A549 (cell line): ENCODE results near the gene C9orf57.

Source experiments
- CHD2 ChIP-seq: fragments of 150-350 bp; IDR thresholded peaks from 2 replicates; pipeline ENCODE4 v1.6.1; 2014; ENCODE audit warnings: low read length; ENCODE audit not compliant: partially characterized antibody
- CHD4 ChIP-seq: fragments of 200-600 bp; sonication (generic); IDR thresholded peaks from 2 replicates; pipeline ENCODE4 v1.6.1; 2016; ENCODE audit warnings: antibody characterized with exemption, mild to moderate bottlenecking, borderline replicate concordance
- EP300 ChIP-seq, 2 experiments: fragments of >200 bp; sonication (Bioruptor Twin); formaldehyde crosslinking; IDR thresholded peaks; 2 replicates in 1 of 2; 3 replicates in 1 of 2; pipeline ENCODE4 v1.6.1; 2016 to 2017
- FOXS1 ChIP-seq: fragments of 250-450 bp; sonication (Bioruptor Pico); IDR thresholded peaks from 2 replicates; pipeline ENCODE4 v1.5.0; 2020; ENCODE audit warnings: mild to moderate bottlenecking, moderate library complexity
- KDM1A ChIP-seq: fragments of 200-600 bp; sonication (generic); IDR thresholded peaks from 2 replicates; pipeline ENCODE4 v1.6.1; 2016; ENCODE audit warnings: low read depth, mild to moderate bottlenecking
- MYC ChIP-seq: IDR thresholded peaks from 2 replicates; pipeline ENCODE4 v1.6.1; 2012; ENCODE audit warnings: mild to moderate bottlenecking, inconsistent platforms, low read length, improper control_type of control experiment, borderline replicate concordance
- NFE2L2 ChIP-seq: fragments of 150-350 bp; conservative IDR thresholded peaks from 2 replicates; pipeline ENCODE4 v1.6.1; 2014; ENCODE audit warnings: low read length
- PHF8 ChIP-seq: fragments of 200-600 bp; sonication (generic); IDR thresholded peaks from 2 replicates; pipeline ENCODE4 v1.6.1; 2016; ENCODE audit warnings: low read depth, mild to moderate bottlenecking, antibody characterized with exemption, moderate library complexity, borderline replicate concordance
- POLR2A ChIP-seq: IDR thresholded peaks from 2 replicates; pipeline ENCODE4 v1.6.1; 2012; ENCODE audit warnings: mild to moderate bottlenecking, low read length
- REST ChIP-seq: fragments of 200-600 bp; sonication (generic); IDR thresholded peaks from 2 replicates; pipeline ENCODE4 v1.6.1; 2016; ENCODE audit warnings: antibody characterized with exemption, mild to moderate bottlenecking, moderate library complexity
- SMC3 ChIP-seq: fragments of >200 bp; sonication (Bioruptor Twin); formaldehyde crosslinking; IDR thresholded peaks from 3 replicates; pipeline ENCODE4 v1.6.1; 2018; ENCODE audit warnings: inconsistent platforms
- TF ChIP-seq, protein P1 (sequence below): fragments of >200 bp; sonication (Bioruptor Twin); formaldehyde crosslinking; IDR thresholded peaks from 3 replicates; pipeline ENCODE4 v1.5.1; 2016
- TF ChIP-seq, protein P2 (sequence below): fragments of 450-650 bp; IDR thresholded peaks from 2 replicates; pipeline ENCODE4 v1.6.1; 2014; ENCODE audit warnings: antibody characterized with exemption
- TF ChIP-seq, protein P3 (sequence below): IDR thresholded peaks from 2 replicates; pipeline ENCODE4 v1.6.1; 2012

DNA sequence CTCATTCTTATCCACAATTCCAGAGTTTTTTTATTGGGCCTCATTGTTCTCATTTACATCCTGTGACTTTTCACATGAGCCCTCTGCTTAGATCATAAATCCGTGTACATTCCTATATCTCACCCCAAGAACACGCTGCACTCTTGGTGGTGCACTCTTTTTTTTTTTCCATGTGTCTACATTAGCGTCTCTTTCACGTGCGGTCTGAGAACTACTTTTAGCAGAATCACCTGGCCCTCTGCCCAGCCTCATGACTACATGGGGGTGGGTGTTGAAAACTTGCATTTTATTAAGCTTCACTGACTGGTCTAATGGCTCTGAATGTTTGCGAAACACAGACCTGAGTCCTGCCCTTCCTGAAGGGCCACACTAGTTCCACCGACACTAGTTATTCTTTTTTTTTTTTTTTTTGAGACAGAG lies 18.6 kb downstream of the C9orf57 start:
- TF ChIP-seq CHD2 (no peak), REST (no peak), KDM1A (no peak), POLR2A (no peak), SMC3 (no peak), EP300 (IDR thresholded peaks at IDR 0.05) (no peak), CHD4 (no peak), PHF8 (no peak), NFE2L2 (no peak), MYC (no peak), FOXS1 (CRISPR knock-in tag) (no peak)
- TF ChIP-seq, protein P1, sequence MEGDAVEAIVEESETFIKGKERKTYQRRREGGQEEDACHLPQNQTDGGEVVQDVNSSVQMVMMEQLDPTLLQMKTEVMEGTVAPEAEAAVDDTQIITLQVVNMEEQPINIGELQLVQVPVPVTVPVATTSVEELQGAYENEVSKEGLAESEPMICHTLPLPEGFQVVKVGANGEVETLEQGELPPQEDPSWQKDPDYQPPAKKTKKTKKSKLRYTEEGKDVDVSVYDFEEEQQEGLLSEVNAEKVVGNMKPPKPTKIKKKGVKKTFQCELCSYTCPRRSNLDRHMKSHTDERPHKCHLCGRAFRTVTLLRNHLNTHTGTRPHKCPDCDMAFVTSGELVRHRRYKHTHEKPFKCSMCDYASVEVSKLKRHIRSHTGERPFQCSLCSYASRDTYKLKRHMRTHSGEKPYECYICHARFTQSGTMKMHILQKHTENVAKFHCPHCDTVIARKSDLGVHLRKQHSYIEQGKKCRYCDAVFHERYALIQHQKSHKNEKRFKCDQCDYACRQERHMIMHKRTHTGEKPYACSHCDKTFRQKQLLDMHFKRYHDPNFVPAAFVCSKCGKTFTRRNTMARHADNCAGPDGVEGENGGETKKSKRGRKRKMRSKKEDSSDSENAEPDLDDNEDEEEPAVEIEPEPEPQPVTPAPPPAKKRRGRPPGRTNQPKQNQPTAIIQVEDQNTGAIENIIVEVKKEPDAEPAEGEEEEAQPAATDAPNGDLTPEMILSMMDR = no peak
- TF ChIP-seq, protein P2, sequence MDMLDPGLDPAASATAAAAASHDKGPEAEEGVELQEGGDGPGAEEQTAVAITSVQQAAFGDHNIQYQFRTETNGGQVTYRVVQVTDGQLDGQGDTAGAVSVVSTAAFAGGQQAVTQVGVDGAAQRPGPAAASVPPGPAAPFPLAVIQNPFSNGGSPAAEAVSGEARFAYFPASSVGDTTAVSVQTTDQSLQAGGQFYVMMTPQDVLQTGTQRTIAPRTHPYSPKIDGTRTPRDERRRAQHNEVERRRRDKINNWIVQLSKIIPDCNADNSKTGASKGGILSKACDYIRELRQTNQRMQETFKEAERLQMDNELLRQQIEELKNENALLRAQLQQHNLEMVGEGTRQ = no peak
- TF ChIP-seq, protein P3, sequence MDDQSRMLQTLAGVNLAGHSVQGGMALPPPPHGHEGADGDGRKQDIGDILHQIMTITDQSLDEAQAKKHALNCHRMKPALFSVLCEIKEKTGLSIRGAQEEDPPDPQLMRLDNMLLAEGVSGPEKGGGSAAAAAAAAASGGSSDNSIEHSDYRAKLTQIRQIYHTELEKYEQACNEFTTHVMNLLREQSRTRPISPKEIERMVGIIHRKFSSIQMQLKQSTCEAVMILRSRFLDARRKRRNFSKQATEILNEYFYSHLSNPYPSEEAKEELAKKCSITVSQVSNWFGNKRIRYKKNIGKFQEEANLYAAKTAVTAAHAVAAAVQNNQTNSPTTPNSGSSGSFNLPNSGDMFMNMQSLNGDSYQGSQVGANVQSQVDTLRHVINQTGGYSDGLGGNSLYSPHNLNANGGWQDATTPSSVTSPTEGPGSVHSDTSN = no peak
